Immature natural killer cell (primary cell): ENCODE measurements around the gene EGLN3. TPM values are rescaled to one million over a fixed set of nuclear protein-coding genes. Genes with fewer than 3 reads are reported as not detected.
"Not testable (repeated sequence)": the region's sequence is repeated elsewhere in the genome, so short reads cannot be mapped to it uniquely, and the experiment has no call there.

ENCODE experiments used
- DNase-seq, 3 donors: peaks; one replicate each; pipeline ENCODE4 v3.0.0; 2022; ENCODE audit warnings: mixed read lengths in 1 of 3
- H3K27ac Mint-ChIP-seq, 6 donors: one replicate each; pipeline ENCODE4 v1.8.0; 2020; ENCODE audit warnings: mixed read lengths in 6 of 6, mild to moderate bottlenecking in 5 of 6, inconsistent platforms in 4 of 6, moderate library complexity in 3 of 6
- H3K27me3 Mint-ChIP-seq, 3 donors: one replicate each; pipeline ENCODE4 v1.8.0; 2020 to 2021; ENCODE audit warnings: low read depth in 3 of 3, mild to moderate bottlenecking in 3 of 3, mixed read lengths in 3 of 3, moderate library complexity in 3 of 3, inconsistent platforms in 1 of 3
- H3K36me3 Mint-ChIP-seq, 3 donors: one replicate each; pipeline ENCODE4 v1.8.0; 2020; ENCODE audit warnings: mixed read lengths in 3 of 3, inconsistent platforms in 2 of 3, mild to moderate bottlenecking in 2 of 3
- H3K4me1 Mint-ChIP-seq, 2 donors: one replicate each; pipeline ENCODE4 v1.8.0; 2020; ENCODE audit warnings: inconsistent platforms in 2 of 2, mild to moderate bottlenecking in 2 of 2, mixed read lengths in 2 of 2, moderate library complexity in 1 of 2
- H3K4me3 Mint-ChIP-seq, 5 donors: one replicate each; pipeline ENCODE4 v1.8.0; 2020; ENCODE audit warnings: mild to moderate bottlenecking in 5 of 5, mixed read lengths in 5 of 5, inconsistent platforms in 3 of 5, moderate library complexity in 3 of 5
- H3K9me3 Mint-ChIP-seq, 6 donors: one replicate each; pipeline ENCODE4 v1.8.0; 2020; ENCODE audit warnings: mild to moderate bottlenecking in 6 of 6, mixed read lengths in 6 of 6, inconsistent platforms in 4 of 6, moderate library complexity in 3 of 6
- polyA plus RNA-seq, 3 donors: library from polyadenylated mRNA; unstranded; fragments of 300-500 nt; fragmentation: Illumina TruSeq; gene quantifications; one replicate each; pipeline ENCODE4 v1.2.3, GENCODE V29; 2021

The EGLN3 gene
- polyA plus RNA-seq, 3 donors from 2014 or later = 1.3 to 3.2 (median 1.6) TPM

GRCh38 chr14:33972583-33973081 lies 21.8 kb upstream of the EGLN3 start:
- Mint-ChIP-seq H3K4me3 (no peak overlapping the region), H3K4me1 (no peaks in the 10 kb centered on the region), H3K36me3 (no peaks in the 10 kb centered on the region), H3K27ac (no peak overlapping the region), H3K9me3 (peaks cover 0 to 11% (median 5%) of the 10 kb centered on the region in 6 donors), H3K27me3 (peaks cover 0 to 5% (median 0%) of the 10 kb centered on the region in 3 donors)
- no peak for DNase-seq

GRCh38 chr14:33969846-33970245 lies 19.0 kb upstream of the EGLN3 start:
- H3K9me3 Mint-ChIP-seq = peaks cover 0 to 11% (median 5%) of the 10 kb centered on the region in 6 donors
- H3K4me3 Mint-ChIP-seq, H3K27me3 Mint-ChIP-seq, H3K4me1 Mint-ChIP-seq, DNase-seq, H3K36me3 Mint-ChIP-seq, H3K27ac Mint-ChIP-seq: not testable (repeated sequence)

DNA sequence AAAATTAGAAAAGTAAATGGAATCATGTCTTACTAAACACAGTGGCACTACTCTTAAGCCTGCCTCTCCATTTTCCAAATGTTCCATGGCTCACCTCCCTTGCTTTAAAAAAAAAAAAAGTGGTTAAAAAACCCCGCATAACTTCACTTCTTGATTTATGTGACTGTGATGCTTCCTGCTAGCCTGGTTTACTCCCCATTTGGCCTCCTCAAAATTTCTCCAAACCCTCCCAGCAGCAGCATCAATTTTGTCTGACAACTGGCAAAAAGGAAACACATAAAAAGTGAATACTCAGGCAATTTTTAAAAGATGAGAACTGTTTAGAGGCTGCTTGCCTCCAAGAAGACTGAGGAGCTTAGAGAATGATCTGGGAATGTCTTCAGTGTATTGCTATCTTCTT lies 17.8 kb upstream of the EGLN3 start:
- H3K4me1 Mint-ChIP-seq = no peaks in the 10 kb centered on the region
- no peak overlapping the region for H3K27ac Mint-ChIP-seq
- H3K9me3 Mint-ChIP-seq = peaks cover 0 to 11% (median 5%) of the 10 kb centered on the region in 6 donors
- peaks cover 0 to 3% (median 0%) of the 10 kb centered on the region in 3 donors for H3K36me3 Mint-ChIP-seq
- DNase-seq = no peak
- no peak overlapping the region for H3K4me3 Mint-ChIP-seq
- H3K27me3 Mint-ChIP-seq = peaks cover 0 to 2% (median 0%) of the 10 kb centered on the region in 3 donors

DNA sequence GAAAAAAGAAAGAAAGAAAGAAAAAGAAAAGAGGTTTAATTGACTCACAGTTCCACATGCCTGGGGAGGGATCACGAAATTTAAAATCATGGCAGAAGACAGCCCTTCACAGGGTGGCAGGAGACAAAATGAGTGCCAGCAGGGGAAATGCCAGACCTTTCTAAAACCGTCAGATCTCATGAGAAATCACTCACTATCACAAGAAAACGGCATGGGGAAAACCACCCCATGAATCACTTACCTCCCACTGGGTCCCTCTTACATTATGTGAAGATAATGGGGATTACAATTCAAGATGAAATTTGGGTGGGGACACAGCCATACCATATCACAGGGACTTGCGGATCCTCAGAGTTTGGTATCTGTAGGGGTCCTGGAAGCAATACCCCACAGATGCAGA lies 16.3 kb upstream of the EGLN3 start:
- H3K27ac Mint-ChIP-seq = no peak overlapping the region
- peaks cover 0 to 11% (median 4%) of the 10 kb centered on the region in 6 donors for H3K9me3 Mint-ChIP-seq
- H3K27me3 Mint-ChIP-seq = peaks cover 0 to 4% (median 2%) of the 10 kb centered on the region in 3 donors
- no peak for DNase-seq
- no peaks in the 10 kb centered on the region for H3K4me1 Mint-ChIP-seq
- peaks cover 0 to 3% (median 0%) of the 10 kb centered on the region in 3 donors for H3K36me3 Mint-ChIP-seq
- no peak overlapping the region for H3K4me3 Mint-ChIP-seq

- H3K27ac Mint-ChIP-seq = no peak overlapping the region
- no peaks in the 10 kb centered on the region for H3K4me1 Mint-ChIP-seq
- H3K36me3 Mint-ChIP-seq = peaks cover 0 to 3% (median 0%) of the 10 kb centered on the region in 3 donors
- peaks cover 0 to 4% (median 2%) of the 10 kb centered on the region in 3 donors for H3K27me3 Mint-ChIP-seq
- no peak overlapping the region for H3K4me3 Mint-ChIP-seq
- H3K9me3 Mint-ChIP-seq = peaks cover 0 to 11% (median 4%) of the 10 kb centered on the region in 6 donors
- DNase-seq = no peak
Observed at GRCh38 chr14:33966276-33966675, 15.4 kb upstream of the EGLN3 start.

GRCh38 chr14:33964599-33965317 lies 13.9 kb upstream of the EGLN3 start:
- peaks cover 0 to 4% (median 2%) of the 10 kb centered on the region in 3 donors for H3K27me3 Mint-ChIP-seq
- DNase-seq = no peak
- no peak overlapping the region for H3K4me3 Mint-ChIP-seq
- peaks cover 0 to 3% (median 0%) of the 10 kb centered on the region in 3 donors for H3K36me3 Mint-ChIP-seq
- H3K9me3 Mint-ChIP-seq = peaks cover 0 to 6% (median 3%) of the 10 kb centered on the region in 6 donors
- no peaks in the 10 kb centered on the region for H3K4me1 Mint-ChIP-seq
- H3K27ac Mint-ChIP-seq = no peak overlapping the region

DNA sequence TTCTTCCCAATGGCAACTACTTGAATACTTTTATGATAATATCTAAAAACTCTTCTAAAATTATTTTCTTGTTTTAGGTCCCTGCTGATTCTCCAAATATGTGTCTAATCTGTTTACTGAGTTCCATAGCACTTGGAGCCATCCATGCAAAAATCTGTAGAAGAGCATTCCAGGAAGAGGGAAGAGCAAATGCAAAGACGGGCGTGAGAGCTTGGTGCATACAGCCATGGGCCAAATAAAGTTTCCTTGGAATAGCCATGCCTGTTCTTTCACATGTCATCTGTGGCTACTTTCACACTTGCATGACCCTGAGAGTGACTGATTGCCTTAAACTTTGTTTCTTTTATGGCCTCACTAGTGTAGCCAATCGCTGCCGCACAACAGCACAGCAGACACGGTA lies 13.0 kb upstream of the EGLN3 start:
- no peak overlapping the region for H3K27ac Mint-ChIP-seq
- no peak overlapping the region for H3K4me3 Mint-ChIP-seq
- peaks cover 0 to 3% (median 0%) of the 10 kb centered on the region in 3 donors for H3K36me3 Mint-ChIP-seq
- peaks cover 0 to 4% (median 2%) of the 10 kb centered on the region in 3 donors for H3K27me3 Mint-ChIP-seq
- no peaks in the 10 kb centered on the region for H3K4me1 Mint-ChIP-seq
- peaks cover 0 to 6% (median 1%) of the 10 kb centered on the region in 6 donors for H3K9me3 Mint-ChIP-seq
- no peak for DNase-seq

DNA sequence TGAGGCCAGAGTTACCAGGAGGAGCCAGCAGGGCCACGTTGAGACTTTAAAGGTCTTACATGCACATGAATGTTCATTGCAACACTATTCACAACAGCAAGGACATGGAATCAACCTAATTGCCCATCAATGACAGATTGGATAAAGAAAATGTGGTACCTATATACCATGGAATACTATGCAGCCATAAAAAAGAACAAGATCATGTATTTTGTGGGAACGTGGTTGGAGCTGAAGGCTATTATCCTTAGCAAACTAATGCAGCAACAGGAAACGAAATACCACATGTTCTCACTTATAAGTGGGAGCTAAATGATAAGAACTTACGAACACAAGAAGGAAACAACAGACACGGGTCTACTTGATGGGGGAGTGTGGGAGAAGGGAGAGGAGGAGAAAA lies 11.6 kb upstream of the EGLN3 start:
- not testable (repeated sequence) for H3K9me3 Mint-ChIP-seq, H3K27ac Mint-ChIP-seq, DNase-seq, H3K27me3 Mint-ChIP-seq, H3K4me3 Mint-ChIP-seq, H3K36me3 Mint-ChIP-seq, H3K4me1 Mint-ChIP-seq

DNA sequence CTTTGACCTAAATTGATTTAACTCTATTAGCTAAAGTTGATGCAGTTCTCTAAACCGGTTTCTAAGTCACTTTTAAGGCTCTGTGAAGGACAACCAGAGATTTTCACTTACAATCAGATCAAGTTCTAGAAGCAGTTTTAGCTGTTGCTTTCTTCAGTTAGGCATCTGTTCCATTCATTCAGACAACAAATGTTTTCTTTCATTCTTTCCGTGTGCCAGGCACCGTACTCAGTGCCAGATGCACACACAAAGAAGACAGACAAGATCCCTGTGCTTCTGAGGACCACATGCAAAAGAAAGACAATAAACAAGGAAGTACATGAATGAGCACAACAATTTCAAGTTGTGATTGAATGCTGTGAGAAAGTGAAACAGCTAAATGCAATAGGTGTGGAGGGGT lies 11.1 kb upstream of the EGLN3 start:
- peaks cover 0 to 3% (median 0%) of the 10 kb centered on the region in 3 donors for H3K36me3 Mint-ChIP-seq
- DNase-seq = no peak
- peaks cover 0 to 4% (median 0%) of the 10 kb centered on the region in 6 donors for H3K9me3 Mint-ChIP-seq
- H3K27me3 Mint-ChIP-seq = peaks cover 0 to 4% (median 0%) of the 10 kb centered on the region in 3 donors
- H3K4me3 Mint-ChIP-seq = no peak overlapping the region
- no peaks in the 10 kb centered on the region for H3K4me1 Mint-ChIP-seq
- no peak overlapping the region for H3K27ac Mint-ChIP-seq

- Mint-ChIP-seq H3K27me3 (peaks cover 0 to 6% (median 0%) of the 10 kb centered on the region in 3 donors), H3K36me3 (no peaks in the 10 kb centered on the region), H3K4me3 (no peak overlapping the region), H3K9me3 (peaks cover 0 to 4% (median 0%) of the 10 kb centered on the region in 6 donors), H3K4me1 (no peaks in the 10 kb centered on the region), H3K27ac (no peak overlapping the region)
- DNase-seq = no peak
Observed at GRCh38 chr14:33959692-33960151, 8.8 kb upstream of the EGLN3 start.

- DNase-seq = no peak
- no peak overlapping the region for H3K4me3 Mint-ChIP-seq
- no peaks in the 10 kb centered on the region for H3K4me1 Mint-ChIP-seq
- H3K27ac Mint-ChIP-seq = no peak overlapping the region
- H3K9me3 Mint-ChIP-seq = peaks cover 0 to 4% (median 0%) of the 10 kb centered on the region in 6 donors
- H3K36me3 Mint-ChIP-seq = no peaks in the 10 kb centered on the region
- H3K27me3 Mint-ChIP-seq = peaks cover 0 to 6% (median 0%) of the 10 kb centered on the region in 3 donors
Observed at GRCh38 chr14:33958605-33959226, 7.8 kb upstream of the EGLN3 start.

DNA sequence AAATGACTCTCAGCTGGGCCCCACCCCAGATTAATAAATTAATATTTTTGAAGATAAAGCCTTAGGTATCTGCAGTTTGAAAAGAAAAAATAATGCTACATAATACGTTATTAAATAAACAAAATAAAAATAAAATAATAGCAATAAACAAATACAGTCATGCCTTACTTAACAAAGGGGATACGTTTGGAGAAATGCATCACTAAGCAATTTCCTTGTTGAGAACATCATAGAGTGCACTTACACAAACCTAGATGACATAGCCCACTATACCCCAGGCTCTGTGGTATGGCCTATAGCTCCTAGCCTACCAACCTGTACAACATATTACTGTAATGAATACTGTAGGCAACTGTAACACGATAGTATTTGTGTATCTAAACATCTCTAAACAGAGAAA lies 7.1 kb upstream of the EGLN3 start:
- peaks cover 0 to 4% (median 0%) of the 10 kb centered on the region in 6 donors for H3K9me3 Mint-ChIP-seq
- H3K27ac Mint-ChIP-seq = no peak overlapping the region
- H3K4me3 Mint-ChIP-seq = no peak overlapping the region
- no peaks in the 10 kb centered on the region for H3K36me3 Mint-ChIP-seq
- H3K4me1 Mint-ChIP-seq = no peaks in the 10 kb centered on the region
- no peak for DNase-seq
- H3K27me3 Mint-ChIP-seq = peaks cover 0 to 6% (median 0%) of the 10 kb centered on the region in 3 donors

DNA sequence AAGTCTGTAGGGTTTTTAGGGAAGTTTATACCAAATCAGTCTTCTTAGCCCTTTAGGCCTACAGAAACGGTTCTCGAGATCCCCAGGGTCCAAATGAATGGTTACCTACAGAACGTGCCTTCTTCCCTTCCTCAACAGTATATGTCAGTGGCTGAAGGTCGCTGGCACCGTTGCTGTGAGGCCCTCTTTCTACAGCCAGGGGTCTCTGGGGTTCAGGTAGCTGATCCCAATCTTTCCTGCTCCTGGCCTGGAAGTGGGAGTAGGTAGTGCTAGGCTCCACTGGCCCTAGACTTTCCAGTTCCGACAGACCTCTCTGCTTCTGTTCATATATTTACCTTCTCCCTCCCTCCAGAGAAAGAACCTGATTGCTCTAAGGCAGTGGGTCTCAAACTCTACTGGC lies 6.4 kb upstream of the EGLN3 start:
- Mint-ChIP-seq H3K36me3 (no peaks in the 10 kb centered on the region), H3K27me3 (peaks cover 0 to 3% (median 3%) of the 10 kb centered on the region in 3 donors), H3K4me3 (no peak overlapping the region)

GRCh38 chr14:33956640-33957039 lies 5.8 kb upstream of the EGLN3 start:
- peaks cover under 1 to 2% of the 10 kb centered on the region in 2 donors for H3K4me1 Mint-ChIP-seq
- H3K4me3 Mint-ChIP-seq = no peak overlapping the region
- H3K9me3 Mint-ChIP-seq = peaks cover 0 to 7% (median 0%) of the 10 kb centered on the region in 6 donors
- peaks cover 1 to 4% (median 2%) of the 10 kb centered on the region in 3 donors for H3K27me3 Mint-ChIP-seq
- no peak overlapping the region for H3K27ac Mint-ChIP-seq
- no peak for DNase-seq
- H3K36me3 Mint-ChIP-seq = no peaks in the 10 kb centered on the region

More for the DNA sequence above, 6.4 kb upstream of the EGLN3 start:
- Mint-ChIP-seq H3K27ac (no peak overlapping the region), H3K4me1 (no peaks in the 10 kb centered on the region), H3K9me3 (peaks cover 0 to 5% (median 0%) of the 10 kb centered on the region in 6 donors)
- DNase-seq = no peak
